HepG2 (cell line): ENCODE results near the gene OR4D5.

Experiments used
- ATF4 ChIP-seq, 2 experiments: fragments of 450-650 bp in 1 of 2; sonication (generic) in 1 of 2; formaldehyde crosslinking; IDR thresholded peaks; 2 replicates each; pipeline versions ENCODE4 v1.5.0 to v1.8.0; 2020 to 2022; ENCODE audit warnings: mild to moderate bottlenecking in 1 of 2, missing genetic modification reagents in 1 of 2
- ATF5 ChIP-seq: sonication (generic); formaldehyde crosslinking; IDR thresholded peaks from 2 replicates; pipeline ENCODE4 v1.4.0; 2020; ENCODE audit warnings: mild to moderate bottlenecking, low read depth, missing genetic modification reagents
- CTCF ChIP-seq: sonication (generic); formaldehyde crosslinking; IDR thresholded peaks from 2 replicates; pipeline ENCODE4 v1.5.0; 2020; ENCODE audit warnings: mild to moderate bottlenecking, missing genetic modification reagents, moderate library complexity
- FOXC1 ChIP-seq: sonication (generic); formaldehyde crosslinking; IDR thresholded peaks from 2 replicates; pipeline ENCODE4 v1.8.0; 2022; ENCODE audit warnings: mild to moderate bottlenecking, missing genetic modification reagents, borderline replicate concordance
- HOXA3 ChIP-seq: sonication (generic); formaldehyde crosslinking; IDR thresholded peaks from 2 replicates; pipeline ENCODE4 v1.5.0; 2020; ENCODE audit warnings: missing genetic modification reagents
- PATZ1 ChIP-seq: sonication (generic); formaldehyde crosslinking; IDR thresholded peaks from 2 replicates; pipeline ENCODE4 v1.4.0; 2020; ENCODE audit warnings: missing genetic modification reagents
- REST ChIP-seq, 2 experiments: IDR thresholded peaks; 2 replicates each; pipeline ENCODE4 v1.6.1; 2011 to 2012; ENCODE audit warnings: low read length in 2 of 2, borderline replicate concordance in 1 of 2, low read depth in 1 of 2, mild to moderate bottlenecking in 1 of 2, moderate library complexity in 1 of 2
- RNF2 ChIP-seq: fragments of 450-650 bp; conservative IDR thresholded peaks from 2 replicates; pipeline ENCODE4 v1.6.1; 2016; ENCODE audit warnings: low read depth
- RXRA ChIP-seq: sonication (generic); formaldehyde crosslinking; IDR thresholded peaks from 2 replicates; pipeline ENCODE4 v1.5.1; 2020; ENCODE audit warnings: missing genetic modification reagents
- SMC3 ChIP-seq: IDR thresholded peaks from 2 replicates; pipeline ENCODE4 v1.6.1; 2011; ENCODE audit warnings: low read length, improper control_type of control experiment
- TAF1 ChIP-seq: sonication (generic); formaldehyde crosslinking; IDR thresholded peaks from 2 replicates; pipeline ENCODE4 v1.4.0; 2020; ENCODE audit warnings: missing genetic modification reagents
- THAP8 ChIP-seq: sonication (generic); formaldehyde crosslinking; IDR thresholded peaks from 2 replicates; pipeline ENCODE4 v1.5.1; 2020; ENCODE audit warnings: missing genetic modification reagents, mild to moderate bottlenecking, borderline replicate concordance
- ZBTB40 ChIP-seq, 2 experiments: fragments of 450-650 bp in 1 of 2; sonication (generic) in 1 of 2; formaldehyde crosslinking in 1 of 2; IDR thresholded peaks; 2 replicates each; pipeline versions ENCODE4 v1.6.1 to v1.8.0; 2016 to 2022; ENCODE audit warnings: antibody characterized with exemption in 1 of 2, mild to moderate bottlenecking in 1 of 2, missing genetic modification reagents in 1 of 2
- ZNF138 ChIP-seq: sonication (generic); formaldehyde crosslinking; IDR thresholded peaks from 2 replicates; pipeline ENCODE4 v1.5.0; 2020; ENCODE audit warnings: mild to moderate bottlenecking, low read depth, missing genetic modification reagents

- TF ChIP-seq REST (IDR thresholded peaks at IDR 0.05; ENCODE audit: borderline replicate concordance in 1 of 2, low read depth in 1 of 2, low read length in 2 of 2) (no peak), HOXA3 (no peak), CTCF (CRISPR knock-in tag) (no peak), ZBTB40 (IDR thresholded peaks at IDR 0.05) (no peak), ZBTB40 (CRISPR knock-in tag; IDR thresholded peaks at IDR 0.05) (no peak), ATF5 (CRISPR knock-in tag) (no peak), TAF1 (CRISPR knock-in tag) (no peak), THAP8 (CRISPR knock-in tag) (no peak), ZNF138 (CRISPR knock-in tag) (no peak), PATZ1 (CRISPR knock-in tag) (no peak), FOXC1 (CRISPR knock-in tag) (no peak), RXRA (no peak), RNF2 (no peak), ATF4 (CRISPR knock-in tag; IDR thresholded peaks at IDR 0.05) (no peak), SMC3 (no peak)
Measured at GRCh38 chr11:123973816-123974215, 34.4 kb downstream of the OR4D5 start.
